Stimulated activated CD4-positive, alpha-beta T cell treated with anti-CD3 and anti-CD28 coated beads, Interleukin-4, amount 100 ng/mL, for 48 hours (primary cell): Measurements from ENCODE around the gene FBXO5.
"Not testable (repeated sequence)": the region's sequence is repeated elsewhere in the genome, so short reads cannot be mapped to it uniquely, and the experiment has no call there.

Experiments used
- DNase-seq, 2 donors: peaks; one replicate each; pipeline ENCODE4 v3.0.0-alpha.2; 2020; ENCODE audit warnings: low read depth in 2 of 2

The FBXO5 gene

GRCh38 chr6:152993431-152993830 is 10.6 kb upstream of the FBXO5 start:
- no peak for DNase-seq

- DNase-seq = no peak
Observed at GRCh38 chr6:152986978-152987377, 4.1 kb upstream of the FBXO5 start.

- DNase-seq = not testable (repeated sequence)
Observed at GRCh38 chr6:152985300-152985699, 2.5 kb upstream of the FBXO5 start.

- DNase-seq = no peak
Observed at GRCh38 chr6:152984513-152984872, 1.7 kb upstream of the FBXO5 start.

- peak; percentile 69 to 93 for DNase-seq
Observed at GRCh38 chr6:152983637-152984512, 1.0 kb upstream of the FBXO5 start.

GRCh38 chr6:152981989-152982903 is 595 bp downstream of the FBXO5 start:
- DNase-seq = peak in 1 of 2 donors; percentile 22

- DNase-seq = no peak
Observed at GRCh38 chr6:152981219-152981618, 1.6 kb downstream of the FBXO5 start.

- no peak for DNase-seq
Observed at GRCh38 chr6:152980656-152981055, 2.2 kb downstream of the FBXO5 start.

- no peak for DNase-seq
Observed at GRCh38 chr6:152979116-152979515, 3.7 kb downstream of the FBXO5 start.

GRCh38 chr6:152978058-152978457 is 4.8 kb downstream of the FBXO5 start:
- DNase-seq = no peak

- DNase-seq = no peak
Observed at GRCh38 chr6:152977556-152977955, 5.3 kb downstream of the FBXO5 start.

- no peak for DNase-seq
Observed at GRCh38 chr6:152976749-152977148, 6.1 kb downstream of the FBXO5 start.

- no peak for DNase-seq
Observed at GRCh38 chr6:152975204-152975915, 7.5 kb downstream of the FBXO5 start.

- DNase-seq = no peak
Observed at GRCh38 chr6:152973916-152974315, 8.9 kb downstream of the FBXO5 start.

GRCh38 chr6:152969688-152970418 is 13.0 kb downstream of the FBXO5 start:
- DNase-seq = no peak

- DNase-seq = not testable (repeated sequence)
Observed at GRCh38 chr6:152966168-152966894, 16.5 kb downstream of the FBXO5 start.

- no peak for DNase-seq
Observed at GRCh38 chr6:152959333-152959732, 23.5 kb downstream of the FBXO5 start.

GRCh38 chr6:152957796-152958195 is 25.0 kb downstream of the FBXO5 start:
- no peak for DNase-seq

GRCh38 chr6:152954443-152954842 is 28.4 kb downstream of the FBXO5 start:
- no peak for DNase-seq

GRCh38 chr6:152952866-152953509 is 29.9 kb downstream of the FBXO5 start:
- no peak for DNase-seq
